Mucosa of gallbladder (tissue), 1 donor: ENCODE data around the gene SSH3. TPM values are rescaled to one million over a fixed set of nuclear protein-coding genes. Genes with fewer than 3 reads are reported as not detected.
A peak's percentile ranks its signal among the peaks of the same experiment; 100 is the strongest.
"Not testable (repeated sequence)": the region's sequence is repeated elsewhere in the genome, so short reads cannot be mapped to it uniquely, and the experiment has no call there.

ENCODE experiments used
- DNase-seq: peaks from one replicate; pipeline ENCODE4 v3.0.0-alpha.2; 2020; ENCODE audit warnings: low spot score
- total RNA-seq: library from RNA; stranded (reverse); gene quantifications from one replicate; pipeline ENCODE4 v1.2.1, GENCODE V29; 2021
- donor health status: DM: no; HTN: no; CAD: no.

The SSH3 gene
- total RNA-seq, 1 donor from 2014 or later = 107 TPM

DNA sequence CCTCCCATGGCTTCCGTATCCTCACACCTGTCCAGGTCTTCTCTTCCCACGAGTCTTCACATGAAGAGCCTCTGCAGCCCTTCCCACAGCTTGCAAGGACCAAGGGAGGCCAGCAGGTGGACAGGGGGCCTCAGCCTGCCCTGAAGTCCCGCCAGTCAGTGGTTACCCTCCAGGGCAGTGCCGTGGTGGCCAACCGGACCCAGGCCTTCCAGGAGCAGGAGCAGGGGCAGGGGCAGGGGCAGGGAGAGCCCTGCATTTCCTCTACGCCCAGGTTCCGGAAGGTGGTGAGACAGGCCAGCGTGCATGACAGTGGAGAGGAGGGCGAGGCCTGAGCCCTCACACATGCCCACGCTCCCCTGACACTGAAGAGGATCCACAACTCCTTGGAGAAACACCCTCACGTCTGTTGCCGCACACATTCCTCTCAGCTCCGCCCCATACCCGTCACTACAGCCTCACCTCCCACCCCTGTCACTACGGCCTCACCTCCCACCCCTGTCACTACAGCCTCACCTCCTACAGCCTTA, 8.3 kb downstream of the SSH3 start:
- DNase-seq = no peak

GRCh38 chr11:67312187-67313021, 9.1 kb downstream of the SSH3 start:
- DNase-seq = peak; percentile 70

- DNase-seq = no peak
Observed at GRCh38 chr11:67313125-67313890, 10.0 kb downstream of the SSH3 start.

DNA sequence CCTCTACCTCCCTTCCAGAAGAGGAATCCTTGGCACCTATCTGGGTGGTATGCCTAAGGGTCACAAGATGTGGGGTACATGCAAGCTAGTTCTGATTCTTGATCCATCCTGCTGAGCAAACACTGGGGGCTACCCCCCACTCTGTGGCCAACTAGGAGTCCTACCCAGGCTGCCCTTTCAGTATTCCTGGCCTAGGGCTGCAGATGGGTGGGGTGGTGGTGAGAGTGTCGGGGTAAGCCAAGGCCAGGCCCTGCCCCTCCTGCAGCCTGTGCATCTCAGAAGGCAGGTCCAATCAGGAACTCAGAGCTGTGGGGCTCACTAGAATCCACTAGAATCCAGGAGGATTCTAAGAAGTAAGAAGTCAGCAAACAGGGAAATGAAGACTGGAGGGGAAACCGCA, 10.9 kb downstream of the SSH3 start:
- DNase-seq = no peak

DNA sequence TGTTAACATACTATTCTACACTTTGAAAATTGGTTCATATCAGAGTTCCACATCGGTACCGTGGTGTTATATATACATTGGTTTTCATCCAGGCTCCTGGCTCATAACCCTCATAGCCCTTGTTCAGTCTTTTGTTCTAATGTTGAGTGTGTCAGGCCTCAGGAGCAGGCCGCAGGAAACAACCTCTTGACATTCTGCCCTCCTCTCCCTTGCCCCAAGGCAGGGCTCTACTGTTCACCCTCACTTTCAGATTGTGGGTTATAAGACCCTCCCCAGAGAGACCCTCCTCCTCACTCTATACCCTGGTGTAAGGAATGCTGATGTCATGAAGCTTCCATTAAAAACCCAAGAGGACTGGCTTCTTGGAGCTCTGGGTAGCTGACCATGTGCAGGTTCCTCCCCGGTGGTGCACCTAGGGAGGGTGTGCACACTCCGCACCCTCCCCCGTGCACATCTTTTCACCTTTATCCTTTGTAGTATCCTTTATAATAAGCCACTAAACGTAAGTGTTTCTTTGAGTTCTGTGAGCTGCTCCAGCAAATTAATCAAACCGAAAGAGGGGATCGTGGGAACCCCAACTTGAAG, 12.1 kb downstream of the SSH3 start:
- no peak for DNase-seq

DNA sequence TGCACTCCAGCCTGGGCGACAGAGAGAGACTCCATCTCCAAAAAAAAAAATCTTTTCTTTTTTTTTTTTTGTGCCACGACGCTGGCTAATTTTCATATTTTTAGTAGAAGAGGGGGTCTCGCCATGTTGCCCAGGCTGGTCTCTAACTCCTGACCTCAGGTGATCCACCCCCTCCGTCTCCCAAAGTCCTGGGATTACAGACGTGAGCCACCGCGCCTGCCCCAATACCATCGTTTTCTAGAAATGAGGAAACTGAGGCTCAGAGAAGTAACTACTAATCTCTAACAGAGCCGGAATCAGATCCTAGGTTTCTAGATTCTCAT, 13.5 kb downstream of the SSH3 start:
- DNase-seq = no peak

DNA sequence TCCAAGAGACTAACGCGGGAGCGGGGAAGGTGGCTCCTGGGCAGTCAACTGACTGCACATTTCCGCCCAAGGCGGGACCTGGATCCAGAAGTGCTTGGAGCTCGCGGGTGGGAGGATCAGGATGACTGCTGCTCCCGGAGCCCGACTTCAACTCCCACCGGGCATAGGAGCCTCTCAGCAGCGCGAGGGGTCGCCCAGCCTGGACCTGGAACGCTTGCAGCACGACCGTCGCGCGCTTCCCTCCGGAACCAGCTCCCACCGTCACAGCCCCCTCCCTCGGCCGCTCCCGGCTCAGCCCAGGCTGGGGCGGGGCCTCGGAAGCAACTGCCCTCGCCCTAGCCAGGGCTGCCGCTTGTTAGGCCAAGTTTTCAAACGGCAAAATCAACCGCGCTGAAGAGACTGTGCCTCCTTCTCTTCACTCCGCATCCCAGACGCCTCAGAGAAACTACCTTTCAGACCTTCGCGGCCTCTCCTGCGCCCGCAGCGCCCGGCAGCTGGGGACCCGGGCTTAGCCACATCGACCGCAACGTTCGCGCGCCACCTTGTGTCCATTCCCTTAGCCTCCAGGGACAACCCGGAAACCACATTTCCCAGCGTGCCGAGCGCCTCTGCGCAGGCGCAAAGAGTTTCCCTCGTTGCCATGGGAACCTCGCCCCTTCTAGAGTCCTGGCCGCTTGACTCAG, 14.0 kb downstream of the SSH3 start:
- DNase-seq = peak; percentile 98

DNA sequence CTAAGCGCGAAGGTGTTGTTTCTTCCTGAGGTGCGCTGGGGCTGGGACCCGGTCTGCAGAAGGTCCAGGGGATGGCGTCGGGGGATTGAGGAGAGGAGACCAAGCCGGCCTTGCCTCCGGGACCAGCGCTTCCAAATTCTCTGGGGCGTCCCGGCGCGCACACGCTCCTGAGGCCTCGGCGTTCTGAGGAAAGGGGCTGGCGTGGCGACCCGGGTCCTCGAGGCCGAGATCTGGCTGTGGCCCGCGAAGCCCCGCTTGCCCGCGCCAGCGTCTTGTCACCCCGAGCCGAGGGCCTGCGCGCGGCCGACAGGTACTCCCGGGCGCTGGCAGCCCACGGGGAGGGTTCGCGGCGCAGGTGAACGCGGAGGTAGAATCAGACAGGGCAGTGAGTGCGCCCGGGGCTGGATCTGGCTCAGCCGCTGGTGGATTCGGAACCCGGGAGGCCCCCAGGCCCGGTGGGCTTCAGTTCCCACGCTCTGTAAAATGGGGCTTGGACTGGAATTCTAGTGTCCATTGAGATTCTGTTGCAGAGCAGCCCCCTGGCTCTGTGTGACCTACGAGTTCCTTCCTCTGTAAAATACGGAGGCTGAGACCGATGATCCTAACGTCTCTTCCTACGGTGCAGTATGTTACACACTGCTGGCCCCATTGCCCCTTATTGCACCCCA, 14.7 kb downstream of the SSH3 start:
- DNase-seq = no peak

DNA sequence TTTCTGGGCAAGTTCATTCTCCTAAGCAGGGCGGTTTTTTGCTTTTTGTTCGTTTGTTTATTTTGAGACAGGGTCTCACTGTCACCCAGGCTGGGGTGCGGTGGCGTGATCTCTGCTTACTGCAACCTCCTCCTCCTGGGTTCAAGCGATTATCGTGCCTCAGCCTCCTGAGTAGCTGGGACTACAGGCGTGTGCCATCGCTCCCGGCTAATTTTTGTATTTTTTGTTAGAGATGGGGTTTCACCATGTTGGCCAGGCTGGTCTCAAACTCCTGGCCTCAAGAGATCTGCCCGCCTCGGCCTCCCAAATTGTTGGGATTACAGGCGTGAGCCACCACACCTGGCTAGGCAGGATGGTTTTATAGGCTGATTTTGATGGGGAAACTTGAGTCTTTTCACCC, 15.5 kb downstream of the SSH3 start:
- not testable (repeated sequence) for DNase-seq

DNA sequence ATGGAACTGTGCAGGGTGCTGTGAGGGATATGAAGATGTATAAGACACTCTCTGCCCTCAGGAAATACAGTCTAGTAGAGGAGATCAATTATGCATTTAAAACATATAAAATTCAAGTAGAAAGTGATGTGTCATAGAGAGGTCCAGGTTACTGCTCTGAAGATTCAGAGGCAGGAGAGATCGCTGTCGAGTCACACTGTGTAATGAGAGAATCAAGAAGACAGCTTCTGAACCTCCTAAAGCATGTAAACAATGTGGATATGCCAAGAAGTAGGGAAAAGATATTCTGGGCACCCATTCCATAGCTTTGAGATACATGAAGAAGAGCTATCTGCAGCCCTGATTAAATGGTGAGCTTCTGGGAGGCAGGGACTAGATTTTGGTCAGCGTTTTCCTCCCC, 16.7 kb downstream of the SSH3 start:
- no peak for DNase-seq

- DNase-seq = no peak
Observed at GRCh38 chr11:67320691-67321090, 17.4 kb downstream of the SSH3 start.

GRCh38 chr11:67321313-67321871, 18.1 kb downstream of the SSH3 start:
- no peak for DNase-seq

DNA sequence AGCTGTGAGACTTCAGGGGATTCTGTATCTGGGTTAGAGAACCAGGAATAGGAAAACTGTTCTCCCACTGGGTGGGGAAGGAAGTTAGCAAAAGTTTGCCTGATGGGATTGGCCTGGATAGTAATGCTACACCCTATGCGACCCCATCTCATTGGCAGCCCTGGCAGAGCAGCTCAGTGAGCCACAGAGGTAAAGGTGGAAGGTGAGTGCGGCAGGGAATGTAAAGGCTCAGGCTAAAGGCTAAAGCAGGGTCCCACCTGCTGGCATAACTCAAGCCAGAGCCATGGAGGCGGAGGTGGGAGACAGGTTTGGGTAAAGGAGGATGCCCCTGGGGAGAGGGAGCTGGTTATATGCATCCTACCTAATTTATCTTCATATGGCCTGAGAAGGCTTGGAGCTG, 18.7 kb downstream of the SSH3 start:
- no peak for DNase-seq

- no peak for DNase-seq
Observed at GRCh38 chr11:67323526-67323925, 20.2 kb downstream of the SSH3 start.

- no peak for DNase-seq
Observed at GRCh38 chr11:67332081-67332691, 28.9 kb downstream of the SSH3 start.

DNA sequence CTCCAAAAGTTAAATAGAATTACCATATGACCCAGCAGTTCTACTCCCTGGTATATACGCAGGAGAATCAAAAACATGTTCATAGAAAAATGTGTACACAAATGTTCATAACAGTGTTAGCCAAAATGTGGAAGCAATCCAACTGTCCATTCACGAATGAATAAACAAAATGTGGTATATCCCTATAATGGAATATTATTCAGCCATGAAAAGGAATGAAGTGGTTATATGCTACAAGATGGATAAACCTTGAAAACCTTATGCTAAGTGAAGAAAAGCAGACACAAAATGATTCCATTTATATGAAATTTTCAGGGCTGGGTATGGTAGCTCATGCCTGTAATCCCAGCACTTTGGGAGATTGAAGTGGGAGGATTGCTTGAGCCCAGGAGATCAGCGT, 33.9 kb downstream of the SSH3 start:
- DNase-seq = no peak

DNA sequence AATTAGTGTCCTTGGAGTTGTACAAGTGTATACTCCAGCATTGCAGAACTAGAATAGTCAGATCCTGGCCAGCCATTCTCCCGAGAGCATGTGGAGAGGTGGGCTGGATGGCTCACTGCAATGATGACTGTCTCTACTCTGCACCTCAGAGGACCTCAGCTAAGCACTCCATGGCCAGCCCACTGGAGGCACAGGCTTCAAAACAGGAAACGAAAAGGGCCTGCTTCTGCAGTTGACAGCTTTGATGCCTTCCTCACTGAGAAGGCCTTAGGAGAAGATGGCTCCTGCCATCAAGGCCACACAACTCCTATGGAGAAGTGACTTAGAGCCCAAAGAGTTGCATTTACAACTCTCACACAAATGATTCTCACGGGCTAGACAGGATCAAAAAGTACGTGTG, 40.9 kb downstream of the SSH3 start:
- no peak for DNase-seq

DNA sequence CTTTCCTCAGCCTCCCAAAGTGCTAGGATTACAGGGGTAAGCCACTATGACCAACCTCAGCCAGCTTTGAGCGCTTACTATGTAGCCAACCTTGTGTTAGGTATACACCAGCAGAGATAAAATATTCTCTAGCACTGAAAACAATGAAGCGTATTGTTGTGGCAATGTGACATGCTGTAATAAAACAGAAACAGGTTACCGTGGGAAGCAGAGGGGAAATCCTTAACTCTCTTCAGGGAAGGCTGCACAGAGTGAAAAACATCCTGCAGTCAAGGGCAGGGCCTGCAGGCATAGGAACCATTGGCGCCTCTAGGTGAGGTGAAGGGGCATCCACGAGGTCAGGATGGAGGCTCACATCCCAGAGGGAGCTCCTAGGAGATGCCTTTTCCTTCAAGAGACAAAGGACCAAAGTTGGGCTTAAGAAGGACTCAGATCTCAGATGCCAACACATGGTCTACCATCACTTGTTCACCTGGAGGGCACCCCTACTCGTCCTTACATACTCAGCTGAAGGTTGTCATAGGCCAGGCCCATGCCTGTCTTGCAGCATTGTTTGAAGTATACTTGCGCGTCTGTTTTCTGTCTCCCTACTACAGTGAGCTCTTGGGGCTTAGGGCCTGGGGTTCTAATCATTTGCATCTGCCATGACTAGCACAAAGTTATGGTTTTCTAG, 42.1 kb downstream of the SSH3 start:
- no peak for DNase-seq

DNA sequence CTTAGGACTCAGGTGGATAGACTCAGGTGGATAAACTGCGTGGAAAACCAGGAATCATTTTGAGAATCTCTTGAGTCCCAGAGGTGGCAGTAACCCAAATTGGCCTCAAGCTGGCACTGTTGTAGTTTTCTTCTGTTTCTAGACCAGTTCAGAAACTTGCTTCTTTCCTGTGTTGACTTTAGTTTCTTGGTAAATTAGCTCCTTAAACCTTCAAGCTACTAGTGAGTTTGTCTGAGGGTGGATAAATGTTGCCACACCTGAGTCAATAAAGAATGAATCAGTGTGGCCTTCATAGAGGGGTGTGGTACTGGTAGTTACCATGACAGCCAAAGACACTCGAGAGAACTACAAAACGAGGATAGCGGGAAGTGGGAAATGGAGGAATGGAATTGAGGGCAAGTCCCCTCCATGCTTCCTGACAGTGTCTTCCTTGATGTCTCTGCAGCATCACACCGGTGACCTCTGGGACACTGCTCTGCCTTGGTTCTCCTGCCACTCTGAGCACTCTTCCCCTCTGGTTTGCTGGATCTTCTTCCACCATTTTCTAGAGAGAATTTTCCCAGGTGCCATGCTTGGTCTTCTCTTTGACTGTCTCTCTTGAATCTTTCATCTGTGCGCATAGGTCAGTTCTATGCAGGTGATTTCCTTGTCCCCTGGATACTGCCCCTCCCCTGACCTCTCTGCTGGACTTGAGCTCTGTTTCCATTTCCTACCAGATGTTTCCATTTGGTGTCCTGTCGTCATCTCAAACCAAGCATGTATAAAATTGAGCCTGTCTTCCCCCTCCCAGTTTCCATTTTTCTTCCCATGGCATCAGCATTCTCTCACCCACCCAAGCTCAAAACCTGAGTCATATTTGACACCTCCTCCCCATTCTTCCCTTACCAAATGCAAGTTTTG, 42.8 kb downstream of the SSH3 start:
- no peak for DNase-seq
